Activated CD4-positive, alpha-beta T cell treated with anti-CD3 and anti-CD28 coated beads, Interleukin-2, Interleukin-6, amounts not matched to agents 100 ng/mL and 50 ng/mL, durations not matched to agents 16 hours and 8 hours (primary cell): ENCODE measurements around the gene FOXP1.

Experiments used
- DNase-seq: peaks from one replicate; pipeline ENCODE4 v3.0.0-alpha.2; 2020

Gene FOXP1

GRCh38 chr3:71393745-71394144 lies 189.8 kb downstream of the FOXP1 start:
- no peak for DNase-seq

DNA sequence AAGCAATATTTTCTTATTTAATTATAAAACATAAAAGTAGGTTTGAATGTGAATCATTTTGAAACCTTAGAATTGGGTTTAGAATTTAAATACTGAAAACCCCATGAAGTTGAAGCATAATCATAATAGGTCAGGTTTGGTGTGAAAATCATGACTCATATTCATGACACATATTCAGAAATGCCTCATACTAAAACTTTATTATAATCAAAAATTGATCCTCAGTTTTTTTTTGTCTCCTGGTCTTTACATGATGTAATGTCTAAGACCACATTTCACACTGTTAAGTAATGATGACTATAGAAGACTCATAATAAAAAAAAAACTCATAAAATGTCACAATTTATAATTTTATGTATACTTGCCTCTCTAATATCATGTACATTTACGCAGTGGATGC lies 190.4 kb downstream of the FOXP1 start:
- DNase-seq: peak; percentile 73

DNA sequence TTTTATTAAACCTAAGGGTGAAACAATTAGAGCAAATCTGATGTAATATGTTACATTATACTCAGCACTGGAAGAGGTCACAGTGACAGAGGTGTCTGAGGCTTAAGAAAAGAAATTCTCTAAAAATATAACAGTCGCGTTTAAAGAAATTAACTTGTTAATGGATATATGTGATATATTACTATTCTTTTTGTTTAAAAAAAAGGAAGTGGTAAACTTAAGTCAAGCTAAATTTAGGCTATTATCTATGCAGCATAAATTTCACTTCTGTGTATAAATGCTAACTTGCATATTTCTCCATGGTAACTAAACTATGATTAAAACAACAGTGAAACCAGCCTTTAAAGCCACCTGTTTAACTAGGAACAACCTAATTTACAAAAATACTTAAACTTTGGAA lies 191.3 kb downstream of the FOXP1 start:
- no peak for DNase-seq

GRCh38 chr3:71391361-71391760 lies 192.2 kb downstream of the FOXP1 start:
- DNase-seq: no peak

GRCh38 chr3:71389911-71390573 lies 193.5 kb downstream of the FOXP1 start:
- peak; percentile 33 for DNase-seq

DNA sequence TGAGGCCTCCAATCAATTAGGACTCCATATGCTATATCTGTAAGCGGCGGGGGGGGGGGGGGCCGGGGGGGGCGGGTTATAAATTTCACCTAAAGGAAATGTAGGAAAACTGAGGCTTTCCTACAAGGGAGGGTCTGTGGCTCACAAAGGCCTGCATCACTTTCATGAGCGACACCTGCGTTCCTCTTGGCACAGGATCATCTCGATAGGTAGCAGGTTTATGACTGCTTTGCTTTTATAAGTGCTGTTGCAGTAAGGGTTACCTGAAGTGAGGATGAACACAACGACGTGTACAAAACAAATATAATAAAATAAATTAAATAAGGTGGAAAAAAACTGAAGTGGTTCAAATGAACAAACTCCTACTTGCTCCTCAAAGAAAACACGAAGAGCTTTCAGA lies 194.3 kb downstream of the FOXP1 start:
- no peak for DNase-seq

GRCh38 chr3:71388535-71389120 lies 194.9 kb downstream of the FOXP1 start:
- DNase-seq: no peak

DNA sequence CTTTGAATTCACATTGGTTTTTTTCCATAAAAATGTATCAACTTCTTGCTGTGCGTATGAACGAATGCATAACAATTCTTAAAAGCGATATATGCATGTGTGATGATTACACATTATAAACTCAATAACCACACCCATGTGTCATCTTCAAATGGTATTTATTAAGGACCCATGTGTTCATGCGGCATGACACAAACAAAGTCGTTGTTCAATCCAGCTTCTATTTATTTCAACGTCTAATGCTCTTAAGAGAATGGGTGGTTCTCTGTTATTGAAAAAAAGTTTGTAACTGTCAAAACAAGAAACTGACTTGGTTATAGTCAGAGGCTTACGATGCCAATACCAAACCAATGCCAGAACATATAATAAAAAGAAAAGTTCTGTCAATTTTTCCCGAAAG lies 195.9 kb downstream of the FOXP1 start:
- no peak for DNase-seq

DNA sequence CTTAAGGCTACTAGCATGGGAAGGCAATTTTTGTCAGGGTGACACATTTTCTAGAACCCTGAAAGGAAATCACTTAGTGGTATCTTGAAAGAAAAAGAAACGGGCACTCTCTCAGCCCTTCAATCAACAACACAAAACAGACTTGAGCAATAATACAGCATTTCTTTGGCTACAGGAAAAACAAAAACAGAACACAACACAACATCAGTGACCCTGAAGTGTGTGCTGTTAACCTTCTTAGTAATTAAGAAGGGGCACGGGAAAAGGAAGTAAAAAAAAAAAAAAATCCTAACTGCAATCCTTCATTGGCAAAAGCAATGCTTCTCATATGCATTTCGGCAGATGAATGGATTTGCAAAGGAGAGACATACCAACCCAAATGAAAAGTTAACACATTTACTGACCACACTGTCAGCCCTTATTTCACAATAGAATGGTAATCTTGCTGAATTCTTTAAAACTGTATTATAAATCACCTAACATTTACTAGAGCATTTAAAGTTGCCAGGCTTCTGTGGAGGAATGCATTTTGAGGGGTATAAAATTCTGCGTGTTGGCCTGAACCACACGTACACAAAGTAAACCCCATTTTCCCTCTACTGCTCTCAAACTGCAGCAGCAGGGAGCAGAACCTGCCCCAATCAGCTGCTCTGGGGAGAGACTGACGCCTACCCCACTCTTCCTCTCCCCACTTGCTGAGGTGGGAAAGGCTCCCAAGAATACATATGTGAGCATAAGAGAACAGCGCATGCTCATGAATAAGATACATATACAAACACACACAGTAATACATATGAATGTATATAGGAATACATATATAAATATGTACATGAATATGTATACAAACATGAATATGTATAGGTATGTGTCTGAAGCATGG lies 198.5 kb downstream of the FOXP1 start:
- no peak for DNase-seq

GRCh38 chr3:71384388-71384787 lies 199.1 kb downstream of the FOXP1 start:
- DNase-seq: no peak

DNA sequence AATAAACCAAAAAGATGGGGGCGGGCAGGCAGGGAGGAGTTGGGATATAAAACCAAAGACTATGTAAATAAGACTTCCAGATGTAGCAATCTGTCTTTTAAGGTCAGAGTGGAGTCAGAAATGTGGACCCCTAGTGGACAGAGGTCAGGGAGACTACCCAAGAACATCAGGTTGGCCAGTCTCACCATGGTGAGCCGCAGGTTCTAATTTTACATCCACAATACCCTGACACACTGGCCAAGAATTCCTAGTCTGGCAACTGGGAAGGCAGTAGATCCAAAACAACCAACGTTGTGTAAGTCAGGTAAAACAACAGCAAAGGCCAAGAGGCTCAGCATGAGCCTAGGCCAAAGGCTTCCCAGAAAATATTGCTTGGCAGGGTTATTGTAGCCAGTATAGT lies 203.4 kb downstream of the FOXP1 start:
- no peak for DNase-seq

GRCh38 chr3:71378509-71378908 lies 205.0 kb downstream of the FOXP1 start:
- no peak for DNase-seq

- DNase-seq: no peak
Observed at GRCh38 chr3:71376911-71377310, 206.6 kb downstream of the FOXP1 start.

- DNase-seq: no peak
Observed at GRCh38 chr3:71376503-71376902, 207.0 kb downstream of the FOXP1 start.

- DNase-seq: no peak
Observed at GRCh38 chr3:71374582-71374981, 208.9 kb downstream of the FOXP1 start.

- DNase-seq: peak; percentile 52
Observed at GRCh38 chr3:71372911-71373637, 210.5 kb downstream of the FOXP1 start.

- no peak for DNase-seq
Observed at GRCh38 chr3:71372241-71372768, 211.2 kb downstream of the FOXP1 start.

GRCh38 chr3:71371282-71371681 lies 212.2 kb downstream of the FOXP1 start:
- DNase-seq: no peak

DNA sequence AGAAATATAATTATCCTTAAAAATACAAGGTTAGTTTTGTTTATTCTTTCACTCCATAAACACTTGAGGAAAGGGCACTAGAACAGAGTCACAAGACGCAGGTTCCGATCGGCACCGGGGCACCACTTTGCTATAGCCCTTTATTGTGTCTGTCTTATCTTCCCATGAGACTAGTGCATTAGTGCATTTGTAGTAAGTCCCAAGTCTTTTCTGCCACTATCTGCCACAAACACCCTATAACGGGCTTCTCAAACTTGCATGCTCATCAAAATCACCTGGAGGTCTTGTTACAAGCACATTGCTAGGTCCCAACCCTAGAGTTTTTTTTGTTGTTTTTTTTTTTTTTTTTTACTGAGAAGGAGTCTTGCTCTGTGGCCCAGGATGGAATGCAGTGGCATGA lies 213.1 kb downstream of the FOXP1 start:
- no peak for DNase-seq

DNA sequence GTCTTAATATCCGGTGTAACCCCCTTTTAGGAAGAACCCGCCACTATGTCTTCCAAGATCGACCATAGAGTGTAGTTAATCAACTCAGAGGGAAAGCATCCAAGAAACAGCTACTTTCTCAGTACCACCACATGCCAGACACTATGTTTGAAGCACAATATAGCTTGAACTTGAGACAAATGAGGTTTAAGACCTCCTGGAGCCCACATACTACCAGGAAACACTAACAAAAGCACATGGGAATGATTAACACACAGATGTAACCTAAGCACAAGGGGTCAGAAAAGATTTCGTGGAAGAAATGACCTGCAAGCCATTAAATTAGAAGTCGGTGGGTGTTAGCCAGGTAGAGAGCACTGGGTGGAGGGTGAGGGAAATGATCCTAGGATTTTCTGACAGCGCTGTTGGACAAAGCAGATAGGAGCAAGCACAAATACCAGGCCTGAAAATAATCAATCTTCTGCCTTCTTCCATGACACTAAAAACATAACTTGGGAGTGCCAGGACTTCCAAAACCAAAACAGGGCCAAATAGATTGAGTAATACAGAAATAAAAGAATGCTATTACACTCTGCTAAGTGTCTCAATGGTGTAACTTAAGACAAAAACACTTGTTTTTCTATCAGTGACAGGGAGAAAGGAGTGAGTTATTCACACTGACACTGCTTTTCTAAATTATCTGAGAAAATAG lies 213.7 kb downstream of the FOXP1 start:
- DNase-seq: no peak

- no peak for DNase-seq
Observed at GRCh38 chr3:71366988-71367604, 216.4 kb downstream of the FOXP1 start.

GRCh38 chr3:71361334-71361890 lies 222.1 kb downstream of the FOXP1 start:
- no peak for DNase-seq
